Measurements from ENCODE around the gene FNTB. TPM values are rescaled to one million over a fixed set of nuclear protein-coding genes. Genes with fewer than 3 reads are reported as not detected.

FNTB gene
- total and polyA plus RNA-seq, 2 of the 8 experiments (the other 6 are each of a cell fraction or from before 2014, with no cell fraction given) = 16.0 to 20.7 TPM

GRCh38 chr14:64945431-64946178 lies 41.1 kb upstream of the FNTB start:
- no peak overlapping the region for H2BK5ac ChIP-seq (ENCODE audit: low read depth, low read length)
- H3K27ac ChIP-seq (ENCODE audit: low read depth, low read length) = no peak overlapping the region
- no peak for FAIRE-seq
- H4K8ac ChIP-seq (ENCODE audit: extremely low read depth, insufficient read depth, low read length) = no peak overlapping the region
- H3K23me2 ChIP-seq (ENCODE audit: low read depth, low read length) = no peaks in the 10 kb centered on the region
- no peak overlapping the region for H2BK20ac ChIP-seq (ENCODE audit: low read length)
- DNase-seq (ENCODE audit: low read depth in 1 of 2, low spot score in 2 of 2) = no peak
- no peak overlapping the region for H4K5ac ChIP-seq (ENCODE audit: insufficient read length, low read depth, low read length)
- H2AK5ac ChIP-seq (ENCODE audit: low read depth, low read length) = no peak overlapping the region
- no peaks in the 10 kb centered on the region for H3K27me3 ChIP-seq (replicated peaks in 1 of 4; ENCODE audit: control insufficient read depth in 3 of 4, extremely low read depth in 1 of 4, insufficient read depth in 3 of 4, low read length in 3 of 4)
- no peak overlapping the region for H3K14ac ChIP-seq (ENCODE audit: insufficient read length)
- no peaks in the 10 kb centered on the region for H3K79me1 ChIP-seq (ENCODE audit: low read depth, low read length)
- no peaks in the 10 kb centered on the region for H3K79me2 ChIP-seq (ENCODE audit: control insufficient read depth in 1 of 2, insufficient read depth in 2 of 2, low read length in 2 of 2)
- H3K4me3 ChIP-seq (ENCODE audit: extremely low read depth in 1 of 4, insufficient read depth in 2 of 4, low read depth in 3 of 4, low read length in 4 of 4) = no peak overlapping the region
- H2BK120ac ChIP-seq (replicated peaks; ENCODE audit: low read depth, low read length) = no peak overlapping the region
- H3K23ac ChIP-seq (ENCODE audit: insufficient read length) = no peak overlapping the region
- H3K56ac ChIP-seq (replicated peaks; ENCODE audit: insufficient read length, low read depth, low read length) = no peak overlapping the region
- H2BK12ac ChIP-seq (ENCODE audit: low read depth, low read length) = no peak overlapping the region
- H3K4me1 ChIP-seq (replicated peaks in 1 of 4; ENCODE audit: control insufficient read depth in 3 of 4, insufficient read depth in 4 of 4, low read length in 3 of 4) = peaks cover 0 to 8% (median 2%) of the 10 kb centered on the region in 4 experiments; a peak in 4 of 7 replicates
- no peak overlapping the region for H2AFZ ChIP-seq (ENCODE audit: low read length)
- H2BK15ac ChIP-seq (ENCODE audit: low read length) = no peak overlapping the region
- H4K20me1 ChIP-seq (replicated peaks in 1 of 2; ENCODE audit: control insufficient read depth in 1 of 2, insufficient read depth in 2 of 2, low read length in 2 of 2) = no peaks in the 10 kb centered on the region
- no peak overlapping the region for H4K91ac ChIP-seq (replicated peaks; ENCODE audit: insufficient read length, low read length)
- ChIA-PET POLR2A (ENCODE audit: partially characterized antibody) (interaction anchor here (0.9 to 1.1 kb wide), 4 partner anchors 12 to 69 kb away, joined by 3 read pairs; no protein-coding TSS in a partner anchor), CTCF (ENCODE audit: partially characterized antibody) (interaction anchor here (0.7 to 3.4 kb wide), 2 partner anchors 11 to 34 kb away, joined by 4 to 16 read pairs; no protein-coding TSS in a partner anchor)
- no peak overlapping the region for H3K18ac ChIP-seq (ENCODE audit: extremely low read depth, low read length)
- H3K4ac ChIP-seq (replicated peaks; ENCODE audit: insufficient read length, low read depth, low read length) = no peak overlapping the region
- 90% methylated on average over 12 of the region's 12 CpGs; no CpG with 5 or more reads in 1 of the 2 experiments for WGBS, 2 experiments (ENCODE audit: extremely low coverage in 1 of 2, insufficient coverage in 1 of 2, insufficient read length in 1 of 2, insufficient replicate concordance in 2 of 2, low coverage in 1 of 2, low lambda C conversion rate in 2 of 2, missing lambda C conversion rate in 1 of 2)
- H3K4me2 ChIP-seq (ENCODE audit: insufficient read depth in 1 of 2, low read depth in 2 of 2, low read length in 2 of 2) = no peak overlapping the region
- no peak overlapping the region for H3K9ac ChIP-seq (replicated peaks in 1 of 4; ENCODE audit: extremely low read depth in 1 of 4, low read depth in 3 of 4, low read length in 3 of 4)
- no peaks in the 10 kb centered on the region for H3K9me3 ChIP-seq (ENCODE audit: insufficient read depth in 2 of 2, low read depth in 1 of 2, low read length in 1 of 2)
- peaks cover 0 to 32% (median 6%) of the 10 kb centered on the region in 4 experiments; a peak in 4 of 8 replicates for H3K36me3 ChIP-seq (ENCODE audit: control insufficient read depth in 2 of 4, insufficient read depth in 4 of 4, low read length in 3 of 4)
- TF ChIP-seq SIN3A (conservative IDR thresholded peaks at IDR 0.05 in 1 of 2, IDR thresholded peaks at IDR 0.05 in 1 of 2; ENCODE audit: low read depth in 1 of 2, low read length in 2 of 2) (no peak), POLR2A (IDR thresholded peaks at IDR 0.05; ENCODE audit: control extremely low read depth in 1 of 2, low read depth in 2 of 2, low read length in 2 of 2) (no peak), CTCF (IDR thresholded peaks at IDR 0.05; ENCODE audit: control extremely low read depth in 1 of 3, insufficient read depth in 1 of 3, low read depth in 1 of 3, low read length in 3 of 3) (no peak), ZNF274 (IDR thresholded peaks at IDR 0.05; ENCODE audit: borderline replicate concordance, extremely low read depth, low read length) (no peak), CBX5 (IDR thresholded peaks at IDR 0.05; ENCODE audit: low read depth, low read length) (no peak), ASH2L (IDR thresholded peaks at IDR 0.05; ENCODE audit: low read length) (no peak), JUN (IDR thresholded peaks at IDR 0.05; ENCODE audit: low read depth, low read length) (no peak), PHF8 (conservative IDR thresholded peaks at IDR 0.05; ENCODE audit: low read depth, low read length) (no peak), RNF2 (IDR thresholded peaks at IDR 0.05; ENCODE audit: borderline replicate concordance, low read depth, low read length, missing control alignments, poor library complexity, severe bottlenecking) (no peak)
